ENCODE results near the gene TMEM52. TPM values are rescaled to one million over a fixed set of nuclear protein-coding genes. Genes with fewer than 3 reads are reported as not detected.

The TMEM52 gene
- total and polyA plus RNA-seq, 2 of the 8 experiments (the other 6 are each of a cell fraction or from before 2014, with no cell fraction given), result 14.6 to 30.2 TPM

GRCh38 chr1:1889090-1889750, 29.9 kb downstream of the TMEM52 start (continued):
- no peak for TF ChIP-seq CHD7 (IDR thresholded peaks at IDR 0.05; ENCODE audit: insufficient replicate concordance, low read length)
- TF ChIP-seq BRCA1 (IDR thresholded peaks at IDR 0.05; ENCODE audit: low read depth, low read length), result no peak
- TF ChIP-seq GTF2F1 (IDR thresholded peaks at IDR 0.05; ENCODE audit: borderline replicate concordance, low read depth, low read length), result no peak
- TF ChIP-seq CBX5 (IDR thresholded peaks at IDR 0.05; ENCODE audit: low read depth, low read length), result no peak
- TF ChIP-seq BCL11A (IDR thresholded peaks at IDR 0.05; ENCODE audit: low read depth in 2 of 2, low read length in 2 of 2), result no peak
- no peak for TF ChIP-seq CHD1 (IDR thresholded peaks at IDR 0.05; ENCODE audit: low read depth, low read length)
- TF ChIP-seq JUND (IDR thresholded peaks at IDR 0.05; ENCODE audit: low read length), result no peak

Measured in H1 (cell line).